Hippocampal formation (tissue), 2 donors: Measurements from ENCODE around the gene CLCN5.

Experiments
- DNase-seq, 2 donors: peaks; one replicate each; lab custom pipeline; 2025; lab: John Stamatoyannopoulos, UW

Gene CLCN5

GRCh38 chrX:50081282-50081889 is 159.0 kb downstream of the CLCN5 start:
- DNase-seq = peak in 1 of 2 donors; percentile 10

DNA sequence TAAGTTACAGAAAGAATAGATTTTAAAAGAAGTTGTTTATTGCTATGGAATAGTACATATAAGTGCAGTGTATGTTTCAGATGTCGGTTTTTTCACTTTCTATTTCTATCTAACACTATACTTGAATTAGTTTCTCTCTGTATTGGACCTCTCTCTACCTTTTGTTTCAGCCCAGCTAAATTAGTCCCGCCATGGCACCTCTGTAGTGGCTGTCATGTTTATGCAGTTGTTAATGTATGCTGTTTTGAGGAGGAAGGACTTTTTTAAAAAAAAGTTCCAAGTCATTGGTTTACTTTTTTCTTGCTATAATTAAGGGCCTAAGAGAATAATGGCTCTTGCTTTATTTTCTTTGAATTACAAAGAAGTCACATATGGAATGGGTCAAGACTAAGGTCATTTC is 160.3 kb downstream of the CLCN5 start:
- no peak for DNase-seq

DNA sequence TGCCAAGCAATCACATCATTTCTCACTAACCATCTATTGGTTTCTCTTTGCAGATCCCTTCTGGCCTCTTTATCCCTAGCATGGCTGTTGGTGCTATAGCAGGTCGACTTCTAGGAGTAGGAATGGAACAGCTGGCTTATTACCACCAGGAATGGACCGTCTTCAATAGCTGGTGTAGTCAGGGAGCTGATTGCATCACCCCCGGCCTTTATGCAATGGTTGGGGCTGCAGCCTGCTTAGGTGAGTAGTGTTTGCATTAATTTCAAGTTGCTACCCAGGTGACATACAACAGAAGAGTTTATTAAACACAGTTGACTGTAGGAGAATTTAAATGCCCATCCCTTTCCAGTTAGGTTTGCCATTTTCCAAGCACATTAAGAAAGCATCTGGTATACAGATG is 166.2 kb downstream of the CLCN5 start:
- no peak for DNase-seq

DNA sequence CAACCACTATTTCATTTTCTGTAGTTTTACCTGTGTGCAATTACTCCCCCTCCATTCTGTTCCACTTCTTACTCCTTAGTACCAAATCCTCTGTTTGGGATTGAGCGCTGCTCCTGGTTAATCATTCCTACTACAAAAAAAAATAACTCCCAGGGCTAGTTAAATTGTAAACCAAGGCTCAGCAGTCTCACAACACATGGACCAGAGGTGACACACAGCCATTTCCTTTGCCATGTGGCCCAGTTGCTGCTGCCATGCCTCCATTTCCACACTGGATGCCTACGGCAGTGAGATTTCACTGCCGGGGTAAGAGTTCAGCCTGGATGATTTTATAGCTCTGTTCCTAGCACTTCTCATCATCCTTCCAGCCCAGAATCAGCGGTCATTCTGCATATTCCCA is 171.2 kb downstream of the CLCN5 start:
- DNase-seq = no peak

DNA sequence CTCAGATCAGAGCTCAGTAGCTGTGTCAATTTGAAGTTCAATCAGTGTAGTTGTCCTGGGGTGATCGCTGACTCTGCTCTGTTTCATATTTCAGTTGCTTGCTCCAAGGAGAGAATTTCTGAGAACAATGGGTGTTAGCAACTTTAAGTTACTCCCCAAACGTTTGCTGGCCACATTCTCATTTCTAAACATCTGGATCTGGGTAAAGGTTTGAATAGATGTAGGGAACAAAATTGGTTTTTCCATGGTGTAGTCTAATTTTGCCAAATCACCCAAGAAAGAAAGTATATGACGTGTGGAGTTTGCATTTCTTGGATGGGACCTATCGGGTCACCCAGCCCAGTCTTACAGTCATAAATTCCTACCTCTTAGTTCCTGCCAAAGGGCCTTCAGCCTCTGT is 174.7 kb downstream of the CLCN5 start:
- no peak for DNase-seq

DNA sequence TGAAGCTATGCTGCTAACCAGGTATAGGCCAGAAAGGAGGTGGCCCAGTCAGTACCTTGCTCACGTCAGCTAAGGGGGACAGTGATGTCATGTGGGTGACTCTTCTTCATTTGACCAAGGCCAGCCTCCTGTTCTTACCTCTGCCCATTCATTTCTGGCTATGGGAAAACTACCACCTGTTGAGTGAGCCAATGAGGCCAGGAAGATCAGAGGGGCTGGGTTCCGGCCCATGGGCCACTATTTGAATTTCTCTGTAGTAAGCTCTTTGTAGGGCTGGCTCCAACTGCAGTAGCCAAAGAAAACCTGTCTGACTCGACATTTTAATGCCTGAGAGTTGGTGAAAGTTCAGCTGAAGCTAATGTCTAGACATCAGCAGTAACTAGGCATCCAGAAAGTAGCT is 175.8 kb downstream of the CLCN5 start:
- DNase-seq = no peak

- DNase-seq = no peak
These were observed 176.4 kb downstream of the CLCN5 start for GRCh38 chrX:50098749-50099148.

GRCh38 chrX:50099331-50099730 is 176.9 kb downstream of the CLCN5 start:
- DNase-seq = no peak

DNA sequence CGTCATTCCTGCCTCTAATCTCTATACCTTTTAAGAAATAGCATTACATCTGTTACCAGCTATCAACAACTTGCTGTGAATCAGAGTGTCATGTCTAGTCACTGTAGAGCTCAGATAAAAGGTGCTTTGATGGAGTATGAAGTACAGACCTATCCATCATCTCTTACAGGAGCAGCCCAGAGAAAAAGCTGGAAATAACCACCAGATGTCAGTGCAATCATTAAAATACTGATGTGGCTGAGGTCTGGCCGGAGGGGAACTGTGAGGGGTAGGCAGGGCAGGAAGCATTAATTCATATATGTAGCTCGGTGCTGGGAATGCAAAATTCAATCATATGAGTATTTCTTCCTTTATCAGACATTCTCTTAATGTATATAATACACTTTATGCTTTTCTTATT is 177.8 kb downstream of the CLCN5 start:
- DNase-seq = peak in 1 of 2 donors; percentile 9

DNA sequence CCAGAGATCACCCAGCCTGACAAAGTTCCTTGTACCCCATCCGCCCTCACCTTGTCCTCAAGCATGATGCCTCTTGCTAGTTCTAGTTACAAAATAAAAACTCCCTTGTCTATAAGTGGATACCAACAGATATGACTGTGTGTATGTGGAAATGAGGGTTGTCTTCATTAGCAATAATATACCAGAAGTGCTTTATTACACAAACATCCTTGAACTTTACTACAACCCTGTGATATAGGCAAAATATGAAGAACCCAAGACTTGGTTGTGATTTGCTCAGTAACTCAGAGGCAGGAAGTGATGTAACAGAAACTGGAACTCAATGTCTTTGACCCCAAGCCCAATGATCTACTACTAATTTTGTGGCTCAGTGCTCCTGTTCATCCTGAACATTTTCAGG is 180.8 kb downstream of the CLCN5 start:
- no peak for DNase-seq

GRCh38 chrX:50103866-50104566 is 181.6 kb downstream of the CLCN5 start:
- DNase-seq = no peak

- DNase-seq = no peak
These were observed 183.8 kb downstream of the CLCN5 start for GRCh38 chrX:50106051-50106675.

GRCh38 chrX:50107470-50107869 is 185.1 kb downstream of the CLCN5 start:
- DNase-seq = no peak

- DNase-seq = no peak
These were observed 185.9 kb downstream of the CLCN5 start for GRCh38 chrX:50108264-50108663.

- DNase-seq = no peak
These were observed 189.3 kb downstream of the CLCN5 start for GRCh38 chrX:50111742-50112141.

GRCh38 chrX:50114113-50114512 is 191.7 kb downstream of the CLCN5 start:
- no peak for DNase-seq

DNA sequence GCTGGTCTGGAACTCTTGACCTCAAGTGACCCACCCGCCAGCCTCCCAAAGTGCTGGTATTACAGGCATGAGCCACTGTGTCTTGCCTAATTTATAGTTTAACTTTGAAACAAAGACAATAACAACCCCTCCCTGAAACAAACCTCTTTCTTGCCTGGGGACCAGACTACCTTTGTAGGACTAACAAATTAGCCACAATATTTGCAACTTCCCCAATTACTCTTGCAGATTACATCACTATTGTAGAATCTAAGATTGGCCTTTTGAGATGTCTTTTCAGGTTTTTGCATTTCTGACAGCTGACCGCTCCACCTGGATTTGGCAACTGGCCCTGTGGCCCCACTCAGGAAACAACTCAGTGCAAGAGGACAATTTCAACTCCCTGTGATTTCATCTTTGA is 193.6 kb downstream of the CLCN5 start:
- no peak for DNase-seq

GRCh38 chrX:50117476-50117875 is 195.1 kb downstream of the CLCN5 start:
- DNase-seq = no peak

- no peak for DNase-seq
These were observed 203.1 kb downstream of the CLCN5 start for GRCh38 chrX:50125480-50125879.

- DNase-seq = no peak
These were observed 225.6 kb downstream of the CLCN5 start for GRCh38 chrX:50147972-50148371.
